Measurements from ENCODE around the gene PKP4.
"Not testable (repeated sequence)": the region's sequence is repeated elsewhere in the genome, so short reads cannot be mapped to it uniquely, and the experiment has no call there.

Gene PKP4

DNA sequence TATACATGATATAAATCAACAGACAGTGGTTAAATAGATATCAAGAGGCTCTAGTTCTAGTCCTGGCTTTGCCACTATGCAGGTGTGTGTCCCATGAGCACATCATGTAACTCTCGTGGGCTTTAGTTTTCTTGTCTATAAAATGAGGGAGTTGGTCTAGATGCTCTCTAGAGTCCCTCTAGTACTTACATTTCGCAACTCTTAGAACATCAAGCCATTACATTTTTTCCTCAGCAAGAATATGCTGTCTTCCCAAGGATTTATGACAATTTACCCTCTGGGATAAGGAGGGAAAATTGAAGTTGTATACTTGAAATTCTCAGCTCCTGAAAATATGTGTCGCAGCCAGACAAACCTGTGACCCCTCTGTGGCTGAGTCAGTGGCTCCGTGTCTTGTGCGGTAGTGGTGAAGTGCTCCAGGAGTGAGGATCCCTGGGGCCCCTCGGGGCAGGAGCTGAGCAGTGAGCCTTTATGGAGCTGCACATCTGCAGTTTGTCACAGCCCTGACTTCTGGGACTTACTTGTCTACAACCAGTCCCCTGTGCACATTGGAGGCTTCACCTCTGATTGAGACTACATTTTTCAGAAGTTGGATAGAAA is 6.8 kb downstream of the PKP4 start:
- Histone ChIP-seq H4K20me1 (ENCODE audit: low read depth, low read length) (peaks cover 9% of the 10 kb centered on the region; the same call in 1 of the 2 replicates), H3K9me2 (replicated peaks; ENCODE audit: insufficient read depth, low read length) (no peaks in the 10 kb centered on the region), H3F3A (ENCODE audit: insufficient read depth) (no peaks in the 10 kb centered on the region), H3K27me3 (ENCODE audit: low read length) (no peaks in the 10 kb centered on the region), H3K4me3 (ENCODE audit: insufficient read depth, low read length, poor library complexity, severe bottlenecking) (no peak overlapping the region), H3K9ac (ENCODE audit: low read length) (no peak overlapping the region), H3K27ac (ENCODE audit: low read depth, low read length) (no peak overlapping the region), H3K36me3 (ENCODE audit: low read length) (no peaks in the 10 kb centered on the region), H3K9me3 (ENCODE audit: insufficient read depth, low read length) (no peaks in the 10 kb centered on the region), H3K4me2 (ENCODE audit: low read depth, low read length, poor library complexity, severe bottlenecking) (no peak overlapping the region), H3K79me2 (ENCODE audit: insufficient read depth, low read length) (no peaks in the 10 kb centered on the region), H2AFZ (ENCODE audit: low read depth, low read length, severe bottlenecking) (no peak overlapping the region)
- TF ChIP-seq, protein P1, sequence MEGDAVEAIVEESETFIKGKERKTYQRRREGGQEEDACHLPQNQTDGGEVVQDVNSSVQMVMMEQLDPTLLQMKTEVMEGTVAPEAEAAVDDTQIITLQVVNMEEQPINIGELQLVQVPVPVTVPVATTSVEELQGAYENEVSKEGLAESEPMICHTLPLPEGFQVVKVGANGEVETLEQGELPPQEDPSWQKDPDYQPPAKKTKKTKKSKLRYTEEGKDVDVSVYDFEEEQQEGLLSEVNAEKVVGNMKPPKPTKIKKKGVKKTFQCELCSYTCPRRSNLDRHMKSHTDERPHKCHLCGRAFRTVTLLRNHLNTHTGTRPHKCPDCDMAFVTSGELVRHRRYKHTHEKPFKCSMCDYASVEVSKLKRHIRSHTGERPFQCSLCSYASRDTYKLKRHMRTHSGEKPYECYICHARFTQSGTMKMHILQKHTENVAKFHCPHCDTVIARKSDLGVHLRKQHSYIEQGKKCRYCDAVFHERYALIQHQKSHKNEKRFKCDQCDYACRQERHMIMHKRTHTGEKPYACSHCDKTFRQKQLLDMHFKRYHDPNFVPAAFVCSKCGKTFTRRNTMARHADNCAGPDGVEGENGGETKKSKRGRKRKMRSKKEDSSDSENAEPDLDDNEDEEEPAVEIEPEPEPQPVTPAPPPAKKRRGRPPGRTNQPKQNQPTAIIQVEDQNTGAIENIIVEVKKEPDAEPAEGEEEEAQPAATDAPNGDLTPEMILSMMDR (IDR thresholded peaks at IDR 0.05; ENCODE audit: insufficient read depth, low read length, poor library complexity, severe bottlenecking), result no peak
- no peak for TF ChIP-seq EZH2phosphoT487 (conservative IDR thresholded peaks at IDR 0.05; ENCODE audit: low read length)

DNA sequence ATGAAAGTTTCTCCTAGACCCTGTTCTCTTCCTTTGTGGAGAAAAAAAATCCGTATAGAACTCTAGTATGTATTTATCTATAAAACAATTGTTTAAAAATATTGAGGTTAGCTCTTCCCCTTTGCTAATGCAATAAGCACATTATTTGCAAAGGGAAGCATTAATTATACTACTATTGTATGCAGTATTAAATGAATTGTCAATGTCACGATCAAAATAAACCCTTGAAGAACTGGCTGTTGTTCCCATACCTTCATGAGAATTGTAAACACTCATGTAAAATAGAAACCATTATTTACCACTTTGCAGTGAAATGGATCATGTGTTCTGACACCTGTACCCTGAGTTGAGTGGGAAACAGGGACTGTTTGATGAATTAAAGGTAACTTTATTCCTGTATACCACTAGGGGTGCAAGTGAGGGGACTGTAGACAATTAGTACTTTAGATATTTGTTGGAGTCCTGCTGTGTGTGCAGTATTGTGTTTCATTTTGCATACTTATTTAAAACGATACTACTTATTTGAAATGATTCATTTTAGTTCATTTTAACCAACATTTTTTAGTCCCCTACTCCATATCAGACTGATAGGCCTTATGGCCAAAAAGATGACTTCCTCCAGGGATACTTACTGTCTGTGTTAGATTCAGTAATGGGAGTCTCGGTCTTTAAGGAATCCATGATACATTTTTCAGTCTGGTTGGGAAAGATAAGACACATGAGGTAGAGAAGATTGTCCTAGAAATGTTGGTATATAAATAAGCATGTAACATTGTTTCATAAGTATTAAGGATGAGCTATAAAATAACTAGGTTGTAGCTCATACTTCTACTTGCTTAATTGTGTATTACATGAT is 7.9 kb downstream of the PKP4 start:
- Histone ChIP-seq H3K4me3 (ENCODE audit: insufficient read depth, low read length, poor library complexity, severe bottlenecking) (no peak overlapping the region), H3K27ac (ENCODE audit: low read depth, low read length) (no peak overlapping the region), H2AFZ (ENCODE audit: low read depth, low read length, severe bottlenecking) (no peak overlapping the region), H3K9me3 (ENCODE audit: insufficient read depth, low read length) (no peaks in the 10 kb centered on the region), H3F3A (ENCODE audit: insufficient read depth) (no peaks in the 10 kb centered on the region), H3K9me2 (replicated peaks; ENCODE audit: insufficient read depth, low read length) (no peaks in the 10 kb centered on the region), H4K20me1 (ENCODE audit: low read depth, low read length) (peaks cover 6% of the 10 kb centered on the region; the same call in 1 of the 2 replicates), H3K79me2 (ENCODE audit: insufficient read depth, low read length) (no peaks in the 10 kb centered on the region), H3K27me3 (ENCODE audit: low read length) (no peaks in the 10 kb centered on the region), H3K4me2 (ENCODE audit: low read depth, low read length, poor library complexity, severe bottlenecking) (no peak overlapping the region), H3K36me3 (ENCODE audit: low read length) (no peaks in the 10 kb centered on the region), H3K9ac (ENCODE audit: low read length) (no peak overlapping the region)
- TF ChIP-seq, protein P1 (IDR thresholded peaks at IDR 0.05; ENCODE audit: insufficient read depth, low read length, poor library complexity, severe bottlenecking), result no peak
- no peak for TF ChIP-seq EZH2phosphoT487 (conservative IDR thresholded peaks at IDR 0.05; ENCODE audit: low read length)

DNA sequence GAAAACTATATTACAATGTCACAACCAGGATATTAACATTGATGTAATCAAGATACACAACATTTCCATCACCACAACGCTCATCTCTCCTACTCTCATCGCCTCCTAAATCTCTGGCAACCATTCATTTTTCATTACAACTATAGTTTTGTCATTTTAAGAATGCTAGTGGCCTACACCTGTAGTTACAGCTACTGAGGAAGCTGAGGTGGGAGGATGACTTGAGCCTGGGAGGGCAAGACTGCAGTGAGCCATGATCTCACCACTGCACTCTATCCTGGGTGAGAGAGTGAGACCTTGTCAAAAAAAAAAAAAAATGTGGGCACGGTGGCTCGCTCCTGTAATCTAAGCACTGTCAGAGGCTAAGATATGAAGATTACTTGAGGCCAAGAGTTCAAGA is 10.5 kb downstream of the PKP4 start:
- no peak overlapping the region for H3K4me2 ChIP-seq (ENCODE audit: low read depth, low read length, poor library complexity, severe bottlenecking)
- no peak overlapping the region for H3K9ac ChIP-seq (ENCODE audit: low read length)
- H3F3A ChIP-seq (ENCODE audit: insufficient read depth), result no peaks in the 10 kb centered on the region
- H3K4me3 ChIP-seq (ENCODE audit: insufficient read depth, low read length, poor library complexity, severe bottlenecking), result no peak overlapping the region
- no peaks in the 10 kb centered on the region for H3K9me3 ChIP-seq (ENCODE audit: insufficient read depth, low read length)
- no peak overlapping the region for H3K27ac ChIP-seq (ENCODE audit: low read depth, low read length)
- H2AFZ ChIP-seq (ENCODE audit: low read depth, low read length, severe bottlenecking), result no peak overlapping the region
- no peaks in the 10 kb centered on the region for H3K9me2 ChIP-seq (replicated peaks; ENCODE audit: insufficient read depth, low read length)
- H4K20me1 ChIP-seq (ENCODE audit: low read depth, low read length), result no peaks in the 10 kb centered on the region
- TF ChIP-seq EZH2phosphoT487 (conservative IDR thresholded peaks at IDR 0.05; ENCODE audit: low read length), result no peak
- TF ChIP-seq, protein P1 (IDR thresholded peaks at IDR 0.05; ENCODE audit: insufficient read depth, low read length, poor library complexity, severe bottlenecking), result no peak
- H3K79me2 ChIP-seq (ENCODE audit: insufficient read depth, low read length), result no peaks in the 10 kb centered on the region
- H3K27me3 ChIP-seq (ENCODE audit: low read length), result no peaks in the 10 kb centered on the region
- H3K36me3 ChIP-seq (ENCODE audit: low read length), result no peaks in the 10 kb centered on the region

DNA sequence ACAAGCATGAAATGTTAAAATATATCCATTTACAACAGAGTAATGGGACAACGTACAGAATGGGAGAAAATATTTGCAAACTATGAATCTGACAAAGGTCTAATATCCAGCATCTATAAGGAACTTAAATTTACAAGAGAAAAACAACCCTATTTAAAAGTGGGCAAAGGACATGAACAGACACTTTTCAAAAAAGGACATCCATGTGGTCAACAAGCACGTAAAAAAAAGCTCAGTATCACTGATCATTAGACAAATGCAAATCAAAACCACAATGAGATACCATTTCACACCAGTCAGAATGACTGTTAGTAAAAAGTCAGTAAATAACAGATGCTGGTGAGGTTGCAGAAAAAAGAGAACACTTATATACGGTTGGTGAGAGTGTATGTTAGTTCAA is 16.1 kb downstream of the PKP4 start:
- H3K9me3 ChIP-seq (ENCODE audit: insufficient read depth, low read length); H3K4me3 ChIP-seq (ENCODE audit: insufficient read depth, low read length, poor library complexity, severe bottlenecking); H3K79me2 ChIP-seq (ENCODE audit: insufficient read depth, low read length); H3K27me3 ChIP-seq (ENCODE audit: low read length); H3K9me2 ChIP-seq (replicated peaks; ENCODE audit: insufficient read depth, low read length); H3K9ac ChIP-seq (ENCODE audit: low read length); H4K20me1 ChIP-seq (ENCODE audit: low read depth, low read length); H2AFZ ChIP-seq (ENCODE audit: low read depth, low read length, severe bottlenecking); H3K4me2 ChIP-seq (ENCODE audit: low read depth, low read length, poor library complexity, severe bottlenecking); H3F3A ChIP-seq (ENCODE audit: insufficient read depth); H3K36me3 ChIP-seq (ENCODE audit: low read length); H3K27ac ChIP-seq (ENCODE audit: low read depth, low read length): not testable (repeated sequence)

DNA sequence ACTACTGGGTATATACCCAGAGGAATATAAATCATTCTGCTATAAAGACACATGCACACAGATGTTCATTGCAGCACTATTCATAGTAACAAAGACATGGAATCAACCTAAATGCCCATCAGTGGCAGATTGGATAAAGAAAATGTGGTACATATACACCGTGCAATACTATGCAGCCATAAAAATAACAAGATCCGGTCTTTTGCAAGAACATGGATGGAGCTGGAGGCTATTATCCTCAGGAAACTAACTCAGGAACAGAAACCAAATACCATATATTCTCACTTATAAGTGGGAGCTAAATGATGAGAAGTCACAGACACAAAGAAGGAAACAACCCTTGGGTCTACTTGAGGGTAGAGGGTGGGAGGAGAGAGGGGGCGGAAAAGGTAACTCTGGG is 16.5 kb downstream of the PKP4 start:
- not testable (repeated sequence) for H3K27ac ChIP-seq (ENCODE audit: low read depth, low read length); H3K36me3 ChIP-seq (ENCODE audit: low read length); H3K9me3 ChIP-seq (ENCODE audit: insufficient read depth, low read length); H3K9ac ChIP-seq (ENCODE audit: low read length); H3F3A ChIP-seq (ENCODE audit: insufficient read depth); H3K4me2 ChIP-seq (ENCODE audit: low read depth, low read length, poor library complexity, severe bottlenecking); H3K4me3 ChIP-seq (ENCODE audit: insufficient read depth, low read length, poor library complexity, severe bottlenecking); H4K20me1 ChIP-seq (ENCODE audit: low read depth, low read length); H3K27me3 ChIP-seq (ENCODE audit: low read length); H3K79me2 ChIP-seq (ENCODE audit: insufficient read depth, low read length); H2AFZ ChIP-seq (ENCODE audit: low read depth, low read length, severe bottlenecking); H3K9me2 ChIP-seq (replicated peaks; ENCODE audit: insufficient read depth, low read length)
